ENCODE measurements around the gene FMNL2.

Gene FMNL2

DNA sequence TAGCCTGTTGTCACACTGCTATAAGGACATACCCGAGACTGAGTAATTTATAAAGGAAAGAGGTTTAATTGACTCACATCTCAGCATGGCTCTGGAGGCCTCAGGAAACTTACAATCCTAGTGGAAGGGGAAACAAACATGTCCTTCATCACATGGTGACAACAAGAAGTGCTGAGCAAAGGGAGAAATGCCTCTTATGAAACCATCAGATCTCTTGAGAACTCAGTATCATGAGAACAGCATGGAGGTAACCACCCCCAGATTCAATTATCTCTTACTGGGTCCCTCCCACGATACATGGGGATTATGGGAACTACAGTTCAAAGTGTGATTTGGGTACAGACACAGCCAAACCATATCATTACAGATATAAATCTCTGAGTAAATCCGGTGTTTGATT, 233.6 kb downstream of the FMNL2 start:
- H3K36me3 Mint-ChIP-seq = no peaks in the 10 kb centered on the region
- peaks cover 8% of the 10 kb centered on the region for H3K27me3 Mint-ChIP-seq
- no peak overlapping the region for H3K27ac Mint-ChIP-seq
- CTCF ChIA-PET = interaction anchor here (1.0 kb wide), 1 partner anchor 63 kb away, joined by 3 read pairs; no protein-coding TSS in a partner anchor
- peaks cover 3% of the 10 kb centered on the region for H3K4me1 Mint-ChIP-seq
- no peak overlapping the region for H3K4me3 Mint-ChIP-seq
- no peak for DNase-seq
- no peaks in the 10 kb centered on the region for H3K9me3 Mint-ChIP-seq

DNA sequence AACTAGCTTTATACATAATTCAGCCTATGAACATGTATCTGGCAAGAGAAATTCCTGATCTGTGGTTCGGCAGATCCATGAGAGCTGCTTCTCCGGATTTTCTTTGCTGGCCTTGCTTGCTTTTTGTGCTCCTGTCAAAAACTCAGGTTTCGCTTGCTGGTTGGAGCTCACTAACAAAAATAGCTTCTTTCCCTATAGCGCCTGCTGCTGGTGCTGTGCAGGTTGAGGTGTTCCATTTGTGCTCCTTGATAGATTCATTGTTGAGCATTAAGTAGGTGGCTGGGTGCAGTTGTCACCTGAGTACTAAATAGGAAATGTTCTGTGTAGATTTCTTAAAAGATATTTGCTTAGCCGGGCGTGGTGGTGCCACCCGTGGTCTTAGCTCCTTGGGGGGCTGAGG, 234.2 kb downstream of the FMNL2 start:
- H3K4me3 Mint-ChIP-seq = no peak overlapping the region

DNA sequence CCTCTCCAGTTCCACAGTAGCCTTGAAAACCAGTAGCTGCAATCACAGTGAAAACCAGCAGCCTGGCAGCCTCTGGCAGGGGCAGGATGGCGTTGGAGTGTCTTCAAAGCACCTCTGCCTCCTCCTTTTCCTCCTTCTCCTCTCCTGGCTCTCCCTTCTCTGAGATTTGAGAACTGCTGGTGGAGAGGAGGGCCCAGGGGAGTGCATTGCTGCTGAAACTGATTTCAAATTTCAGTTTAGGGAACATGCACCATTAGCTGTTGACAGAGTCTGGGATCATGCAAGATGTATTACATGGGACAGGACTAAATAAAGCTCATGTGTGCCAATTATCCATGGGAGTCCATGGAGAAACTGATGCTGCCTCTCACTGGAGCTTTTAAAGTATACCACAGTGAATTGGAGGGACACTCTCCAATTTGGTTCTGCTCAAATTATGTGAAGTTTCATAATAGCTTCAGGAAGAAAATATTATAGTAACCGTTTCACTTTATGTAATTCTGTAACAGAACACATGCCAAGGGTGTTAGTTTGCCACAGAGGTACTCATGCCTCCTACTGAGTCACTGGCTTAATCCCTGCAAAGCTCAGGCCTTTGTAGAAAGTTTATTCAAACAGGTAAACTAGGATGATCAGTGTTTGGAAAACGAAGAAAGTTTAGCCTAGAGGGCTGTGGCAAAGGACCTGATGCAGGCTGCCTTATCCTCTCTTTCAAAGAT, 236.2 kb downstream of the FMNL2 start:
- CTCF ChIA-PET = interaction anchor here (1.2 kb wide), 1 partner anchor 8 kb away, joined by 4 read pairs; no protein-coding TSS in a partner anchor
- H3K4me3 Mint-ChIP-seq = no peak overlapping the region
- no peaks in the 10 kb centered on the region for H3K36me3 Mint-ChIP-seq
- H3K27ac Mint-ChIP-seq = no peak overlapping the region
- H3K9me3 Mint-ChIP-seq = no peaks in the 10 kb centered on the region
- DNase-seq = no peak
- peaks cover 8% of the 10 kb centered on the region for H3K27me3 Mint-ChIP-seq
- peaks cover 3% of the 10 kb centered on the region for H3K4me1 Mint-ChIP-seq

More for the DNA sequence above, 234.2 kb downstream of the FMNL2 start:
- H3K27ac Mint-ChIP-seq = no peak overlapping the region
- peaks cover 3% of the 10 kb centered on the region for H3K4me1 Mint-ChIP-seq
- DNase-seq = no peak
- H3K27me3 Mint-ChIP-seq = peaks cover 8% of the 10 kb centered on the region
- H3K9me3 Mint-ChIP-seq = no peaks in the 10 kb centered on the region
- CTCF ChIA-PET = interaction anchor here (1.0 kb wide), 1 partner anchor 63 kb away, joined by 3 read pairs; no protein-coding TSS in a partner anchor
- H3K36me3 Mint-ChIP-seq = no peaks in the 10 kb centered on the region

GRCh38 chr2:152572031-152572430, 237.1 kb downstream of the FMNL2 start:
- Mint-ChIP-seq H3K27ac (no peak overlapping the region), H3K36me3 (no peaks in the 10 kb centered on the region), H3K9me3 (no peaks in the 10 kb centered on the region), H3K27me3 (peaks cover 8% of the 10 kb centered on the region), H3K4me1 (peaks cover 3% of the 10 kb centered on the region), H3K4me3 (no peak overlapping the region)
- CTCF ChIA-PET = interaction anchor here (0.7 to 1.2 kb wide), 3 partner anchors 9 to 532 kb away, joined by 3 to 4 read pairs (median 3); no protein-coding TSS in a partner anchor
- no peak for DNase-seq

DNA sequence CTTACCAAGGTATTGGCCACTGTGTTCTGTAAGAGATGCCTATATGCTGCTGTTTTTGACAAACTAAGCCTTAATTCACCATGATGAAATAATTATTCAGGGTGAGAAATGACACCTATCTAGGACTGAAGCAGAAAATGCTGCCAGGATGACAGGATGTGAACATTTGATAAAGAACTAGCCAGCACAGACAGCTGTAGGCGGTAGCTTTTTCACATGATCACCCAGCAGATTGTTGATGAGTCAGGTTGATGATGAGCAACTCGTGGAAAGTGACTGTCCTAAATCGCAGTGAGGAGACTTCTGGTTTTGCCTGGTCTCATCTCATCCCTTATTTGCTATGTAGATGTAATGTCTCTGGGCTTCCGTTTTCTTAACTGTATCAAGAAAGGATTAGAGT, 238.2 kb downstream of the FMNL2 start:
- Mint-ChIP-seq H3K27ac (no peak overlapping the region), H3K4me3 (no peak overlapping the region), H3K27me3 (peaks cover 8% of the 10 kb centered on the region), H3K9me3 (no peaks in the 10 kb centered on the region), H3K4me1 (peaks cover 3% of the 10 kb centered on the region), H3K36me3 (no peaks in the 10 kb centered on the region)
- CTCF ChIA-PET = interaction anchor here (0.8 to 1.4 kb wide), 2 partner anchors 63 to 405 kb away, joined by 3 to 6 read pairs; no protein-coding TSS in a partner anchor
- peak; percentile 25 for DNase-seq

GRCh38 chr2:152577579-152577978, 242.6 kb downstream of the FMNL2 start:
- CTCF ChIA-PET = no interaction called here
- peaks cover 3% of the 10 kb centered on the region for H3K4me1 Mint-ChIP-seq
- H3K9me3 Mint-ChIP-seq = no peaks in the 10 kb centered on the region
- DNase-seq = no peak
- H3K27ac Mint-ChIP-seq = no peak overlapping the region
- no peaks in the 10 kb centered on the region for H3K27me3 Mint-ChIP-seq
- H3K36me3 Mint-ChIP-seq = no peaks in the 10 kb centered on the region
- H3K4me3 Mint-ChIP-seq = no peak overlapping the region

GRCh38 chr2:152578573-152578972, 243.6 kb downstream of the FMNL2 start:
- CTCF ChIA-PET = no interaction called here
- no peak for DNase-seq
- Mint-ChIP-seq H3K27me3 (peaks cover 4% of the 10 kb centered on the region), H3K36me3 (no peaks in the 10 kb centered on the region), H3K4me1 (no peaks in the 10 kb centered on the region), H3K4me3 (no peak overlapping the region), H3K27ac (no peak overlapping the region), H3K9me3 (no peaks in the 10 kb centered on the region)

- no peaks in the 10 kb centered on the region for H3K36me3 Mint-ChIP-seq
- CTCF ChIA-PET = no interaction called here
- H3K9me3 Mint-ChIP-seq = no peaks in the 10 kb centered on the region
- H3K27ac Mint-ChIP-seq = no peak overlapping the region
- no peak for DNase-seq
- H3K4me1 Mint-ChIP-seq = no peaks in the 10 kb centered on the region
- H3K27me3 Mint-ChIP-seq = peaks cover 4% of the 10 kb centered on the region
- H3K4me3 Mint-ChIP-seq = no peak overlapping the region
Observed at GRCh38 chr2:152580714-152581113, 245.7 kb downstream of the FMNL2 start.

GRCh38 chr2:152581360-152581759, 246.4 kb downstream of the FMNL2 start:
- no peaks in the 10 kb centered on the region for H3K36me3 Mint-ChIP-seq
- no peak overlapping the region for H3K27ac Mint-ChIP-seq
- no peaks in the 10 kb centered on the region for H3K4me1 Mint-ChIP-seq
- peaks cover 4% of the 10 kb centered on the region for H3K27me3 Mint-ChIP-seq
- H3K4me3 Mint-ChIP-seq = no peak overlapping the region
- CTCF ChIA-PET = interaction anchor here (1.1 kb wide), 1 partner anchor 54 kb away, joined by 4 read pairs; no protein-coding TSS in a partner anchor
- H3K9me3 Mint-ChIP-seq = no peaks in the 10 kb centered on the region
- no peak for DNase-seq

- H3K27me3 Mint-ChIP-seq = peaks cover 4% of the 10 kb centered on the region
- no peaks in the 10 kb centered on the region for H3K9me3 Mint-ChIP-seq
- no peak overlapping the region for H3K4me3 Mint-ChIP-seq
- CTCF ChIA-PET = interaction anchor here (1.1 kb wide), 1 partner anchor 53 kb away, joined by 4 read pairs; no protein-coding TSS in a partner anchor
- H3K36me3 Mint-ChIP-seq = no peaks in the 10 kb centered on the region
- H3K27ac Mint-ChIP-seq = no peak overlapping the region
- no peak for DNase-seq
- H3K4me1 Mint-ChIP-seq = no peaks in the 10 kb centered on the region
Observed at GRCh38 chr2:152582081-152582480, 247.1 kb downstream of the FMNL2 start.

- H3K9me3 Mint-ChIP-seq = no peaks in the 10 kb centered on the region
- DNase-seq = no peak
- no peak overlapping the region for H3K4me3 Mint-ChIP-seq
- H3K27me3 Mint-ChIP-seq = peaks cover 4% of the 10 kb centered on the region
- H3K27ac Mint-ChIP-seq = no peak overlapping the region
- CTCF ChIA-PET = no interaction called here
- H3K4me1 Mint-ChIP-seq = no peaks in the 10 kb centered on the region
- H3K36me3 Mint-ChIP-seq = no peaks in the 10 kb centered on the region
Observed at GRCh38 chr2:152583512-152584229, 248.7 kb downstream of the FMNL2 start.

DNA sequence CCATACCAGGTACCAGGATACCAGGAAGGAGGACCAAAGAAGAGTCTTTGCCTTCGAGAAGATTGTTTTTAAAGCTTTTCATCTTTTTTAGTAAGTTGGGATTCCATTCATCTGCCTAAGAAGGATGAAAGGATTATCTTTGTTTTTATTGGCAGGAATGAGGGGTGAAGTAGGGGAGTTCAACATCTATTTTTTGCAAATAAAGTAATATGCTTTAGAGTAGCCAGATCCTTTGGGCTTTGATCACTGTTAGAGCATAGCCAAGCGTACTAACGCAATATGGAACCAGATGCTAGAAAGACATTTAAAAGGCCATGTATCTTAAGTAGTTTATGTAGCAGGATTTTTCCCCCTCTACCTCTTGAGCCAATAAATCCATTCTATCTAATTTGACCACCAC, 249.3 kb downstream of the FMNL2 start:
- CTCF ChIA-PET = interaction anchor here (1.0 kb wide), 1 partner anchor 10 kb away, joined by 3 read pairs; no protein-coding TSS in a partner anchor

DNA sequence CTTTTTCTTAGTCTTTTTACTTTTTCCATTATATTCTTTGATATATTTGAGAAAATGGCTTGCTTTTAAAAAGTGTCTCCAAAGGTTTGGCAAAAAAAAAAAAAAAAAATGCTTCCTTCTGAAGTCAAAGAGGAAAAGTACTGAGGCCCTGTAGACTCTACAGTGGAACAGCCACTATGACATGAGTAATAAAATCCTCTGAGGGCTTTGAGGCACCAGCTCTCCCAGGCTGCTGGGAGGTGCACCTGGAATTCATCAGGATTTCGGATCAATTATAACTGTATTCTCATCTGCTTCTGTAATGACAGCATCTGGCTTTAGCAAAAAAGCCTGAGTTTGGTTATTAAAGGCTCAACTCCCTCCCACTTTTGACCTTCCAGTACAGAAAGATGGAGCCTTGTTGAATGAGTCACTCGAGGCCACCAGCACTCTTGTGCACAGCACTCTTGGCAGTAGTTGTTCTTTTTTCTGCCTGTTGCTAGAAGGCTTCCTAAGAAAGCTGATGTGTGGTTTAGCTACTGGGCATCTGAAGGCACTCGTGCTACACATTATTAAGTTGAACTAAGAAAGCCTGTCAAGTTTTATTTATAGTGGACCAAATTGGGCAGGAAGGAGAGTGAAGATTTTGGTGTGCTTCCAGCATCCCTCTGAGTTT, 251.0 kb downstream of the FMNL2 start:
- Mint-ChIP-seq H3K36me3 (no peaks in the 10 kb centered on the region), H3K27me3 (peaks cover 4% of the 10 kb centered on the region), H3K4me1 (no peaks in the 10 kb centered on the region), H3K27ac (no peak overlapping the region), H3K4me3 (no peak overlapping the region), H3K9me3 (no peaks in the 10 kb centered on the region)
- DNase-seq = no peak
- CTCF ChIA-PET = no interaction called here

More for the DNA sequence above, 249.3 kb downstream of the FMNL2 start:
- Mint-ChIP-seq H3K27ac (no peak overlapping the region), H3K9me3 (no peaks in the 10 kb centered on the region), H3K27me3 (peaks cover 4% of the 10 kb centered on the region), H3K4me3 (no peak overlapping the region), H3K36me3 (no peaks in the 10 kb centered on the region), H3K4me1 (no peaks in the 10 kb centered on the region)
- no peak for DNase-seq

DNA sequence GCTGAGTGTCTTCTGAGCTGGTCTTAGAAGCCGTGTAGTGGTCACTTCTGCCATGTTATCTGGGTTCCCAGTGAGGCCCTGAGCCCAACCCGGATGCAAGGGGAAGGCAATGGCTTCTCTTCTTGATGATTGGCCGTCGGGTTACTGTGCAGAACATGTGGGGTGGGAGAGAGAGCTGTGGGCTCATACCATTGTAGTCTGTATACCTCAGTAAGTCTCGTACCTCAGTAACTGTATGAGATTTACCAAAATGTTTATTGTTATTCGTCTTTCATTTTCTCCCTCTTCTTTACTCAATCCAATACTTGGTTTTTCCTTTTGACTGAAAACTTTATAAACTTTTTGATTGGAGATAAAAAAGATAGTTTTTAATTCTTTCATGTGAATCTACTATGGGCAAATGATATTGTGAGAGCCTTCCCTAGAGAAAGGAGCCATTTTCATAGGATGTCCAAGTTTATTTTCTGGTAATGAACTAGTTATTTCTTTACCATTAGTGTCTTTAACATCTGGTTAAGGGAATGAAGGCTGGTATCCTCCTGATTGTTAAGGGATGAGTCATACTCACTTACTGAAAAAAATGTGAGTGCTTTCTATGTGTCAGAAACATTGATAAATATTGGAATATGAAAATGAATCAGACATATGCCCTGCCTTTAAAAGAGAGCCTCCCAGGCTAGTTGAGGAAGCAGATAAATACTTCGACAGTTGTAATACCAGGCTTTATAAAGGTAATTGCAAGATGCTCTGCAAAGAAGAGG, 252.4 kb downstream of the FMNL2 start:
- CTCF ChIA-PET = no interaction called here
- Mint-ChIP-seq H3K4me1 (no peaks in the 10 kb centered on the region), H3K36me3 (no peaks in the 10 kb centered on the region), H3K27ac (no peak overlapping the region), H3K27me3 (peaks cover 4% of the 10 kb centered on the region), H3K9me3 (no peaks in the 10 kb centered on the region), H3K4me3 (no peak overlapping the region)
- no peak for DNase-seq

All from activated naive CD4-positive, alpha-beta T cell treated with anti-CD3 and anti-CD28 coated beads, Interleukin-2, amount 10 ng/mL, durations not matched to agents 7 days and 5 days (primary cell).